Measurements from ENCODE around the gene PCYT1B.

The PCYT1B gene

DNA sequence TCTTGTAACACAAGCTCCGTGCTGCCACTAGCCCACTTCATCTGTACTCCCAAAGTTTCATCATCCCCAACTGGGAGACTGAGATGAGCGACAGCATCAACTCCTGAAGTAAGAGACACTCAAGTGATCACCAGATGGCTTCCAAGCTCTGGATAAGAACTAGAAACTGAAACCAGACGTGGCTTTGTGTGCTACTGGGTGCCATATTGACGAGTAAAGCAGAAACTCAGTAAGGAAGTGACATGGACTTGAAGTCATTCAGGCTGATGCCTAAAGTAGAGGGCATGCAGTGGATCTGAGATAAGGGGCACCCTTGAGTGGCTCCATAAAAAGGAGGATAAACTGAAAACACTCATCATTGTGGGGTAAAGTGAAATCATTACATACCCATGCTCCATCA is 72.4 kb downstream of the PCYT1B start:
- H3K4me3 ChIP-seq (ENCODE audit: low read depth, low read length): no peak overlapping the region
- no peak overlapping the region for H3K9ac ChIP-seq
- H3K9me3 ChIP-seq (ENCODE audit: control insufficient read depth, low read length): no peaks in the 10 kb centered on the region
- no peaks in the 10 kb centered on the region for H3K36me3 ChIP-seq (ENCODE audit: control insufficient read depth, insufficient read depth, low read length)
- H3K4me2 ChIP-seq (ENCODE audit: low read length): no peak overlapping the region
- no peaks in the 10 kb centered on the region for H3K79me2 ChIP-seq
- no peak overlapping the region for H3K27ac ChIP-seq
- TF ChIP-seq CTCF (IDR thresholded peaks at IDR 0.05): no peak
- no peaks in the 10 kb centered on the region for H3K4me1 ChIP-seq
- H3K27me3 ChIP-seq (ENCODE audit: control insufficient read depth, insufficient read depth, low read length): no peaks in the 10 kb centered on the region
- H2AFZ ChIP-seq: no peak overlapping the region

- H3K4me2 ChIP-seq (ENCODE audit: low read length): no peak overlapping the region
- H3K27ac ChIP-seq: no peak overlapping the region
- H3K27me3 ChIP-seq (ENCODE audit: control insufficient read depth, insufficient read depth, low read length): no peaks in the 10 kb centered on the region
- no peak overlapping the region for H3K4me3 ChIP-seq (ENCODE audit: low read depth, low read length)
- TF ChIP-seq CTCF (IDR thresholded peaks at IDR 0.05): no peak
- H3K4me1 ChIP-seq: no peaks in the 10 kb centered on the region
- H2AFZ ChIP-seq: no peak overlapping the region
- no peaks in the 10 kb centered on the region for H3K36me3 ChIP-seq (ENCODE audit: control insufficient read depth, insufficient read depth, low read length)
- H3K9me3 ChIP-seq (ENCODE audit: control insufficient read depth, low read length): no peaks in the 10 kb centered on the region
- no peaks in the 10 kb centered on the region for H3K79me2 ChIP-seq
- H3K9ac ChIP-seq: no peak overlapping the region
Observed at GRCh38 chrX:24567169-24567568, 80.0 kb downstream of the PCYT1B start.

GRCh38 chrX:24566240-24566639 is 80.9 kb downstream of the PCYT1B start:
- Histone ChIP-seq H3K36me3 (ENCODE audit: control insufficient read depth, insufficient read depth, low read length) (no peaks in the 10 kb centered on the region), H3K4me2 (ENCODE audit: low read length) (no peak overlapping the region), H3K27ac (no peak overlapping the region), H3K27me3 (ENCODE audit: control insufficient read depth, insufficient read depth, low read length) (no peaks in the 10 kb centered on the region), H2AFZ (no peak overlapping the region), H3K79me2 (no peaks in the 10 kb centered on the region), H3K9ac (no peak overlapping the region), H3K4me3 (ENCODE audit: low read depth, low read length) (no peak overlapping the region), H3K9me3 (ENCODE audit: control insufficient read depth, low read length) (no peaks in the 10 kb centered on the region), H3K4me1 (no peaks in the 10 kb centered on the region)
- TF ChIP-seq CTCF (IDR thresholded peaks at IDR 0.05): no peak

DNA sequence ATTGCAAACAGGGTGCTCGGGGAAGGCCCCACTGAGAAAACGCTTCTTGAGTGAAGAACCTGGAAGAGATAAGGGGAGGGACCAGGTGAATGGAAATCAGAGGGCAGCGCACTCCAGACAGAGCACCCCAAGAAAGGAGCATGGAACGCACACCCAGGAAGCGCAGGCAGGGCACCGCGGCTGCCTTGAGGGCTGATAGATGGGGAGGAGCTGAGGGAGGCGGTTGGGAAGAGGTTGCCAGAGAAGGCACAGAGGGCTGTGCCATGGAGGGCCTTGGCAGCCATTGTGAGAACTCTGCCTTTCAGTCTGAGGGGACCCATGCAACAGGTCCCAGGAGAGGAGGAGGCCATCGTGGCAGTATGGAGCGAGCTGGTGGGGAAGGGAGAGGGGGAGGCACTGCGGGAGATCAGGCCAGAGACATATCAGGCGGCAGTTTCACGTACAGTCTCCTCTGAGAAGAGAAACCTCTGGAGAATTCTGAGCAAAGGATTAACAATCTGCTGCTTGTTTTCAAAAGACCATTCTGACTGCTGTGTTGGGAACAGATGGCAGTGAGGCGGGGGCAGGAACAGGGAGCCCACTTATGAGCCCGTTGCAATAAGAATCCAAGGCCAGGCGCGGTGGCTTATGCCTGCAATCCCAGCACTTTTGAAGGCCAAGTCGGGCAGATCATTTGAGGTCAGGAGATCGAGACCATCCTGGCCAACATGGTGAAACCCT is 83.7 kb downstream of the PCYT1B start:
- TF ChIP-seq CTCF (IDR thresholded peaks at IDR 0.05): no peak
- no peak overlapping the region for H3K27ac ChIP-seq
- no peak overlapping the region for H3K4me3 ChIP-seq (ENCODE audit: low read depth, low read length)
- H3K4me1 ChIP-seq: no peaks in the 10 kb centered on the region
- H3K9me3 ChIP-seq (ENCODE audit: control insufficient read depth, low read length): no peaks in the 10 kb centered on the region
- H2AFZ ChIP-seq: no peak overlapping the region
- no peak overlapping the region for H3K4me2 ChIP-seq (ENCODE audit: low read length)
- H3K9ac ChIP-seq: no peak overlapping the region
- H3K36me3 ChIP-seq (ENCODE audit: control insufficient read depth, insufficient read depth, low read length): no peaks in the 10 kb centered on the region
- H3K27me3 ChIP-seq (ENCODE audit: control insufficient read depth, insufficient read depth, low read length): no peaks in the 10 kb centered on the region
- no peaks in the 10 kb centered on the region for H3K79me2 ChIP-seq

DNA sequence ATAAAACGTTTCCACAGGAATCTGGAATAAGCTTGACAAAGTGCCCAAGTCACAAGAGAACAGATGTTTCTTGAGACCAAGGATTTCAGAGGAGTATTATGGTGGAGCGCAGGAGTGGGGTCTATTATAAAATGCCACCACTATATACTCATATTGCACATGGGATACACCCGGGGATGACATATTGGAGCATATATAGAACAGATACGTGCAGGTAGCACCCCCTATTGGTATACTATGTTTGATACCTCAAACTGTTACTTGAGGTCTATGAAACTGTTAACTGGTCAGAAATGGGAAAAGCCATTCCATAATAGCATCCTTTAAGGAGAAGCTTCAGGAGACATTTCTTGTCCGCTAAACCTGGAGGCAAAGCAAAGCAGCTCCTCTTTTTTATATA is 86.0 kb downstream of the PCYT1B start:
- Histone ChIP-seq H3K4me1 (no peaks in the 10 kb centered on the region), H3K36me3 (ENCODE audit: control insufficient read depth, insufficient read depth, low read length) (no peaks in the 10 kb centered on the region), H3K4me2 (ENCODE audit: low read length) (no peak overlapping the region), H3K79me2 (no peaks in the 10 kb centered on the region), H2AFZ (no peak overlapping the region), H3K9ac (no peak overlapping the region), H3K4me3 (ENCODE audit: low read depth, low read length) (no peak overlapping the region), H3K27ac (no peak overlapping the region), H3K27me3 (ENCODE audit: control insufficient read depth, insufficient read depth, low read length) (no peaks in the 10 kb centered on the region), H3K9me3 (ENCODE audit: control insufficient read depth, low read length) (no peaks in the 10 kb centered on the region)
- TF ChIP-seq CTCF (IDR thresholded peaks at IDR 0.05): no peak
